ENCODE data around the gene FBLL1.

DNA sequence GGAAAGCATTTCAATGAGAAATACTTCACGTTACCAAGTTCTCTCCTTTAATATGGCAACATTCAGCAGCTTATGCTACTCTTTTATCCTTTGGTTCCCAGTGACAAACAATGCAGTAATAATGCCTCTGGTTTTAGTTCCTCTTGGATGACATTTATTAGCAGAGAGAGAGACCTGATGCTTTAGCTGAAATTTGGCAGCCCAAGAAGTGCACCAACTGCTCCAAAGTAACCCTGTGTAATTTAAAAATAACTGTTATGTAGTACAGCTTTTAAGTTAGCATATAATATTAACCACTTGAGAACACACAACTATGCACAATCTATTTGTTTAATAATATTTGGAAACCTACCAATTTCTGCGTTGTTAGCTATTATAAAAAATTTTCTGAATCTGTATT is 28.3 kb downstream of the FBLL1 start:
- TF ChIP-seq PHF8 (IDR thresholded peaks at IDR 0.05; ENCODE audit: borderline replicate concordance, low read length) = no peak
- no peak for TF ChIP-seq CEBPB (tag; IDR thresholded peaks at IDR 0.05)
- TF ChIP-seq MAFK (IDR thresholded peaks at IDR 0.05; ENCODE audit: low read length) = no peak
- no peak for TF ChIP-seq DACH1 (IDR thresholded peaks at IDR 0.05; ENCODE audit: partially characterized antibody)
- no peak for TF ChIP-seq ETS2 (tag; IDR thresholded peaks at IDR 0.05; ENCODE audit: borderline replicate concordance, poor library complexity, severe bottlenecking)
- TF ChIP-seq, protein P1, sequence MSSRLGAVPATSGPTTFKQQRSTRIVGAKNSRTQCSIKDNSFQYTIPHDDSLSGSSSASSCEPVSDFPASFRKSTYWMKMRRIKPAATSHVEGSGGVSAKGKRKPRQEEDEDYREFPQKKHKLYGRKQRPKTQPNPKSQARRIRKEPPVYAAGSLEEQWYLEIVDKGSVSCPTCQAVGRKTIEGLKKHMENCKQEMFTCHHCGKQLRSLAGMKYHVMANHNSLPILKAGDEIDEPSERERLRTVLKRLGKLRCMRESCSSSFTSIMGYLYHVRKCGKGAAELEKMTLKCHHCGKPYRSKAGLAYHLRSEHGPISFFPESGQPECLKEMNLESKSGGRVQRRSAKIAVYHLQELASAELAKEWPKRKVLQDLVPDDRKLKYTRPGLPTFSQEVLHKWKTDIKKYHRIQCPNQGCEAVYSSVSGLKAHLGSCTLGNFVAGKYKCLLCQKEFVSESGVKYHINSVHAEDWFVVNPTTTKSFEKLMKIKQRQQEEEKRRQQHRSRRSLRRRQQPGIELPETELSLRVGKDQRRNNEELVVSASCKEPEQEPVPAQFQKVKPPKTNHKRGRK (tag; IDR thresholded peaks at IDR 0.05) = no peak
- TF ChIP-seq JUN (IDR thresholded peaks at IDR 0.05; ENCODE audit: borderline replicate concordance, low read depth, low read length) = no peak
- no peak for TF ChIP-seq JUN (CRISPR knock-in tag; IDR thresholded peaks at IDR 0.05; ENCODE audit: borderline replicate concordance)

Measured in K562 (cell line).